ENCODE data around the gene ZGPAT.

DNA sequence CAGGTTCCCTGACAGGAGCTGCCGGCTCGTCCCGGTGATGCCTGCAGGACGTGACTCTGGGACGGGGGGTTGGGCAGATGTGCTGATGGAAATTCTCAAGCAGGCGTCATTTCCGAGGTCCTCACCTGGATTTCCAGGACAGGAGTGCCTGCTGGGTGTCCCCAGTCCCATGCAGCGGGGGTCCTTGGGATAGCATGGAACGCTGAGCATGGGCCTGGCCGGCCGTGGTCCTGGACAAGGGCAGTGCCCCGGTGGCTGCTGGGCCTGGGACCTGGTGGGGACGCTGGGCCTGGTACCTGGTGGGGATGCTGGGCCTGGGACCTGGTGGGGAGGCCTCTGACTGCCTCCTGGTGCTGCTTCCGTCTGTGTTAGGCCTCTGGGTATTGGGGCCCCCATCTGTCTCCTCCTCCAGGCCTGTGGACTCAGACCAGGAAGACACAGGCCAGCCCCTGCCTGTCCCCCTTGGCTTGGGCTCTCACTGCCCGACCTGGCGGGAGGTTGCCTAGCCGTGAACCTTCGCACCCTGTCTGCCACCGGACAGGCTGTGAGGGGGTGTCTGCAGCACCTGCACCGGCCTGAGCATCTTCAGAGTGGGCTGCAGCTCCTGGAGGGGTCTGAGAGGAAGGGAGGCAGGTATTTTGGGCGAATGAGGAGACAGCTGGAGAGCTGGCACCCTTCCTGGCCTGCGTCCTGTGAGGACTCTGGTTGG is 43.5 kb upstream of the ZGPAT start:
- TF ChIP-seq, protein P1, sequence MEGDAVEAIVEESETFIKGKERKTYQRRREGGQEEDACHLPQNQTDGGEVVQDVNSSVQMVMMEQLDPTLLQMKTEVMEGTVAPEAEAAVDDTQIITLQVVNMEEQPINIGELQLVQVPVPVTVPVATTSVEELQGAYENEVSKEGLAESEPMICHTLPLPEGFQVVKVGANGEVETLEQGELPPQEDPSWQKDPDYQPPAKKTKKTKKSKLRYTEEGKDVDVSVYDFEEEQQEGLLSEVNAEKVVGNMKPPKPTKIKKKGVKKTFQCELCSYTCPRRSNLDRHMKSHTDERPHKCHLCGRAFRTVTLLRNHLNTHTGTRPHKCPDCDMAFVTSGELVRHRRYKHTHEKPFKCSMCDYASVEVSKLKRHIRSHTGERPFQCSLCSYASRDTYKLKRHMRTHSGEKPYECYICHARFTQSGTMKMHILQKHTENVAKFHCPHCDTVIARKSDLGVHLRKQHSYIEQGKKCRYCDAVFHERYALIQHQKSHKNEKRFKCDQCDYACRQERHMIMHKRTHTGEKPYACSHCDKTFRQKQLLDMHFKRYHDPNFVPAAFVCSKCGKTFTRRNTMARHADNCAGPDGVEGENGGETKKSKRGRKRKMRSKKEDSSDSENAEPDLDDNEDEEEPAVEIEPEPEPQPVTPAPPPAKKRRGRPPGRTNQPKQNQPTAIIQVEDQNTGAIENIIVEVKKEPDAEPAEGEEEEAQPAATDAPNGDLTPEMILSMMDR (IDR thresholded peaks at IDR 0.05; ENCODE audit: poor library complexity, severe bottlenecking) = no peak
- TF ChIP-seq EP300 (conservative IDR thresholded peaks at IDR 0.05; ENCODE audit: poor library complexity, severe bottlenecking) = no peak
- no peak for TF ChIP-seq POLR2AphosphoS5 (IDR thresholded peaks at IDR 0.05)
- TF ChIP-seq, protein P2, sequence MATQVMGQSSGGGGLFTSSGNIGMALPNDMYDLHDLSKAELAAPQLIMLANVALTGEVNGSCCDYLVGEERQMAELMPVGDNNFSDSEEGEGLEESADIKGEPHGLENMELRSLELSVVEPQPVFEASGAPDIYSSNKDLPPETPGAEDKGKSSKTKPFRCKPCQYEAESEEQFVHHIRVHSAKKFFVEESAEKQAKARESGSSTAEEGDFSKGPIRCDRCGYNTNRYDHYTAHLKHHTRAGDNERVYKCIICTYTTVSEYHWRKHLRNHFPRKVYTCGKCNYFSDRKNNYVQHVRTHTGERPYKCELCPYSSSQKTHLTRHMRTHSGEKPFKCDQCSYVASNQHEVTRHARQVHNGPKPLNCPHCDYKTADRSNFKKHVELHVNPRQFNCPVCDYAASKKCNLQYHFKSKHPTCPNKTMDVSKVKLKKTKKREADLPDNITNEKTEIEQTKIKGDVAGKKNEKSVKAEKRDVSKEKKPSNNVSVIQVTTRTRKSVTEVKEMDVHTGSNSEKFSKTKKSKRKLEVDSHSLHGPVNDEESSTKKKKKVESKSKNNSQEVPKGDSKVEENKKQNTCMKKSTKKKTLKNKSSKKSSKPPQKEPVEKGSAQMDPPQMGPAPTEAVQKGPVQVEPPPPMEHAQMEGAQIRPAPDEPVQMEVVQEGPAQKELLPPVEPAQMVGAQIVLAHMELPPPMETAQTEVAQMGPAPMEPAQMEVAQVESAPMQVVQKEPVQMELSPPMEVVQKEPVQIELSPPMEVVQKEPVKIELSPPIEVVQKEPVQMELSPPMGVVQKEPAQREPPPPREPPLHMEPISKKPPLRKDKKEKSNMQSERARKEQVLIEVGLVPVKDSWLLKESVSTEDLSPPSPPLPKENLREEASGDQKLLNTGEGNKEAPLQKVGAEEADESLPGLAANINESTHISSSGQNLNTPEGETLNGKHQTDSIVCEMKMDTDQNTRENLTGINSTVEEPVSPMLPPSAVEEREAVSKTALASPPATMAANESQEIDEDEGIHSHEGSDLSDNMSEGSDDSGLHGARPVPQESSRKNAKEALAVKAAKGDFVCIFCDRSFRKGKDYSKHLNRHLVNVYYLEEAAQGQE (IDR thresholded peaks at IDR 0.05; ENCODE audit: borderline replicate concordance) = no peak
- TF ChIP-seq EZH2 (IDR thresholded peaks at IDR 0.05; ENCODE audit: borderline replicate concordance, insufficient read depth, low read length, poor library complexity, severe bottlenecking) = no peak
- no peak for TF ChIP-seq TAF1 (IDR thresholded peaks at IDR 0.05; ENCODE audit: low read depth)
- no peak for TF ChIP-seq MXI1 (conservative IDR thresholded peaks at IDR 0.05; ENCODE audit: poor library complexity, severe bottlenecking)
- TF ChIP-seq RAD21 (conservative IDR thresholded peaks at IDR 0.05) = no peak
- TF ChIP-seq SMC3 (conservative IDR thresholded peaks at IDR 0.05; ENCODE audit: poor library complexity) = no peak
